GM23338 (cell line): ENCODE measurements around the gene PRRC2A. TPM values are rescaled to one million over a fixed set of nuclear protein-coding genes. Genes with fewer than 3 reads are reported as not detected.
A peak's percentile ranks its signal among the peaks of the same experiment; 100 is the strongest.

ENCODE experiments used
- ATAC-seq: fragments of 200-7000 bp; cut with Tn5 transposase; 3 replicates; pipeline ENCODE4 v1.9.1; 2020
- DNase-seq: peaks from one replicate; pipeline ENCODE4 v3.0.0-alpha.2; 2015; ENCODE audit warnings: low spot score
- H2AFZ ChIP-seq: fragments of 200-600 bp; sonication (generic); 2 replicates; pipeline ENCODE4 v1.8.0; 2016; ENCODE audit warnings: antibody characterized with exemption, mild to moderate bottlenecking, moderate library complexity
- H3F3A ChIP-seq: fragments of 200-600 bp; sonication (generic); replicated peaks from 2 replicates; pipeline ENCODE4 v1.8.0; 2017; ENCODE audit warnings: antibody characterized with exemption, mixed run types, low read depth
- H3K27ac ChIP-seq: fragments of 200-600 bp; sonication (generic); 2 replicates; pipeline ENCODE4 v1.6.1; 2016; ENCODE audit warnings: low read depth
- H3K27me3 ChIP-seq: fragments of 200-600 bp; sonication (generic); 2 replicates; pipeline ENCODE4 v1.8.0; 2016; ENCODE audit warnings: mild to moderate bottlenecking, mixed run types, moderate library complexity; ENCODE audit not compliant: insufficient read depth
- H3K36me3 ChIP-seq: fragments of 200-600 bp; sonication (generic); 2 replicates; pipeline ENCODE4 v1.8.0; 2016; ENCODE audit warnings: mild to moderate bottlenecking; ENCODE audit not compliant: insufficient read depth
- H3K4me1 ChIP-seq: fragments of 200-600 bp; sonication (generic); 2 replicates; pipeline ENCODE4 v1.8.0; 2016; ENCODE audit warnings: mild to moderate bottlenecking, moderate library complexity; ENCODE audit not compliant: insufficient read depth
- H3K4me2 ChIP-seq: fragments of 200-600 bp; sonication (generic); 2 replicates; pipeline ENCODE4 v1.7.1; 2017; ENCODE audit warnings: mixed run types
- H3K4me3 ChIP-seq: fragments of 200-600 bp; sonication (generic); 2 replicates; pipeline ENCODE4 v1.6.1; 2016; ENCODE audit warnings: mixed run types
- H3K79me2 ChIP-seq: fragments of 200-600 bp; sonication (generic); replicated peaks from 2 replicates; pipeline ENCODE4 v1.8.0; 2017; ENCODE audit warnings: mild to moderate bottlenecking; ENCODE audit not compliant: insufficient read depth
- H3K9me2 ChIP-seq: fragments of 200-600 bp; sonication (generic); 2 replicates; pipeline ENCODE4 v1.8.0; 2017; ENCODE audit not compliant: insufficient read depth
- H4K20me1 ChIP-seq: fragments of 200-600 bp; sonication (generic); replicated peaks from 2 replicates; pipeline ENCODE4 v1.8.0; 2017; ENCODE audit warnings: mild to moderate bottlenecking; ENCODE audit not compliant: insufficient read depth
- H3K27ac Mint-ChIP-seq: 2 replicates; pipeline ENCODE4 v1.8.0; 2020; ENCODE audit warnings: inconsistent platforms, mild to moderate bottlenecking, moderate library complexity, mixed read lengths
- H3K27me3 Mint-ChIP-seq: 3 replicates; pipeline ENCODE4 v1.8.0; 2022; ENCODE audit warnings: low read depth, mild to moderate bottlenecking, moderate library complexity, mixed read lengths, inconsistent platforms; ENCODE audit not compliant: insufficient read depth, poor library complexity
- H3K36me3 Mint-ChIP-seq: 3 replicates; pipeline ENCODE4 v1.8.0; 2021; ENCODE audit warnings: low read depth, mild to moderate bottlenecking, inconsistent platforms, moderate library complexity, mixed read lengths
- H3K4me1 Mint-ChIP-seq: 3 replicates; pipeline ENCODE4 v1.8.0; 2020; ENCODE audit warnings: mild to moderate bottlenecking, inconsistent platforms, mixed read lengths
- H3K4me3 Mint-ChIP-seq: 3 replicates; pipeline ENCODE4 v1.8.0; 2021; ENCODE audit warnings: moderate library complexity, mild to moderate bottlenecking, inconsistent platforms, mixed read lengths
- H3K9me3 Mint-ChIP-seq: 3 replicates; pipeline ENCODE4 v1.8.0; 2020; ENCODE audit warnings: moderate library complexity, mild to moderate bottlenecking, inconsistent platforms, mixed read lengths
- CTCF ChIP-seq, 2 experiments: fragments of 200-600 bp in 1 of 2; sonication (generic) in 1 of 2; conservative IDR thresholded peaks; 2 replicates each; pipeline versions ENCODE4 v1.5.1 to v1.6.1; 2016 to 2017; ENCODE audit warnings: antibody characterized with exemption in 2 of 2, low read depth in 2 of 2, mild to moderate bottlenecking in 2 of 2, moderate library complexity in 1 of 2
- EZH2phosphoT487 ChIP-seq: fragments of 200-600 bp; sonication (generic); IDR thresholded peaks from one replicate; pipeline ENCODE4 v1.8.1; 2018; ENCODE audit warnings: antibody characterized with exemption; ENCODE audit not compliant: unreplicated experiment
- JUNB ChIP-seq: IDR thresholded peaks from one replicate; pipeline ENCODE4 v1.6.1; 2016; ENCODE audit warnings: antibody characterized with exemption; ENCODE audit not compliant: unreplicated experiment
- POLR2AphosphoS5 ChIP-seq: IDR thresholded peaks from 2 replicates; pipeline ENCODE4 v1.6.1; 2016; ENCODE audit warnings: antibody characterized with exemption, low read depth
- STAT1 ChIP-seq: IDR thresholded peaks from one replicate; pipeline ENCODE4 v1.6.1; 2016; ENCODE audit warnings: antibody characterized with exemption; ENCODE audit not compliant: unreplicated experiment
- ZNF114 ChIP-seq: fragments of 250-450 bp; sonication (Bioruptor Pico); IDR thresholded peaks from 2 replicates; pipeline ENCODE4 v1.5.0; 2020; ENCODE audit warnings: mild to moderate bottlenecking, moderate library complexity
- ZNF462 ChIP-seq: fragments of 250-450 bp; sonication (Bioruptor Pico); IDR thresholded peaks from 2 replicates; pipeline ENCODE4 v1.5.0; 2020; ENCODE audit warnings: mild to moderate bottlenecking, moderate library complexity
- polyA plus RNA-seq: library from polyadenylated mRNA; unstranded; fragments of >200 nt; fragmentation: Nextera tagmentation; extraction: Ambion mirVana; gene quantifications from 2 replicates; pipeline ENCODE4 v1.2.1, GENCODE V29; 2016
- total RNA-seq: library from RNA; depleted of rRNA; stranded (reverse); fragments of >200 nt; shearing (Covaris generic); gene quantifications from 2 replicates; pipeline ENCODE4 v1.2.3, GENCODE V29; 2014

PRRC2A gene
- total and polyA plus RNA-seq, 2 experiments from 2014 or later = 213 to 273 TPM

GRCh38 chr6:31585491-31585890 is 35.0 kb upstream of the PRRC2A start:
- peak; percentile 22 for ATAC-seq
- Histone ChIP-seq H3F3A (no peaks in the 10 kb centered on the region), H4K20me1 (no peaks in the 10 kb centered on the region), H3K36me3 (no peaks in the 10 kb centered on the region), H3K4me1 (peaks cover 4% of the 10 kb centered on the region; the same call in 1 of the 2 replicates), H3K4me3 (no peak overlapping the region), H3K9me2 (no peaks in the 10 kb centered on the region), H3K27me3 (peaks cover 13% of the 10 kb centered on the region), H3K27ac (no peak overlapping the region), H3K4me2 (no peak overlapping the region), H3K79me2 (no peaks in the 10 kb centered on the region), H2AFZ (no peak overlapping the region)
- H3K27ac Mint-ChIP-seq = no peak overlapping the region
- peak; percentile 81 for DNase-seq
- TF ChIP-seq CTCF (conservative IDR thresholded peaks at IDR 0.05; ENCODE audit: low read depth in 2 of 2) (peak; percentile 75 to 81), EZH2phosphoT487 (no peak)
- no peak overlapping the region; the same call in 2 of the 3 replicates for H3K4me3 Mint-ChIP-seq
- H3K27me3 Mint-ChIP-seq = peaks cover 28% of the 10 kb centered on the region
- H3K36me3 Mint-ChIP-seq = no peaks in the 10 kb centered on the region; the same call in 2 of the 3 replicates
- H3K9me3 Mint-ChIP-seq = peaks cover 3% of the 10 kb centered on the region; the same call in 1 of the 3 replicates
- peaks cover 22% of the 10 kb centered on the region for H3K4me1 Mint-ChIP-seq

DNA sequence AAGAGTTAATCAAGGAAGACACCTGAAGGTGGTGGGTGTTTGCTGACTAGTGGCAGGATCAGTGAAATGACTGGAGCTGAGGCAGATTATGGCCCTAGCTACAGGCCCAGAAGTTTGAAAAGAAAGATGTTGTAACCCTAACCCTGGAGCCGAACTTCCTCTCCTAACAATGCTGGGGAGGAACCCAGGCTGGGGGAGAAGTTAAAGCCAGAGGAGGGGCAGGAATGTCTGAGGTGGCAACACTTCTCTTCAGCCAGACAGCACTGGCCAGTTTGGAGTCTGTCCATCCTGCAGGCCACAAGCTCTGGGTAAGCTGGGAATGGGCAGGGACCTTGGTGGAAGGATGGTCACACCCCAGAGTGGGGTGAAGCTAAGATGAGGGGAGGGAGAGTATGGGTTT is 34.5 kb upstream of the PRRC2A start, which contains the start of gene LST1:
Gene LST1, plus strand, starts transcription at position 270 of the 400 bp plus-strand sequence. CDS start 1,023 bp downstream, outside the sequence.
- ATAC-seq = no peak
- Histone ChIP-seq H3K9me2 (no peaks in the 10 kb centered on the region), H3K27me3 (peaks cover 11% of the 10 kb centered on the region)
- no peak for TF ChIP-seq STAT1
- no peak for TF ChIP-seq ZNF114 (CRISPR knock-in tag)
- no peak for TF ChIP-seq CTCF (conservative IDR thresholded peaks at IDR 0.05; ENCODE audit: low read depth in 2 of 2)
- no peak for TF ChIP-seq POLR2AphosphoS5
- no peak for TF ChIP-seq JUNB
- TF ChIP-seq ZNF462 (CRISPR knock-in tag) = no peak

More for the DNA sequence above, 34.5 kb upstream of the PRRC2A start, which contains the start of gene LST1:
- Mint-ChIP-seq H3K27me3 (peaks cover 26% of the 10 kb centered on the region), H3K27ac (no peak within 1 kb of the TSS), H3K9me3 (peaks cover 3% of the 10 kb centered on the region; the same call in 1 of the 3 replicates), H3K36me3 (no peaks in the 10 kb centered on the region; the same call in 2 of the 3 replicates), H3K4me3 (no peak within 1 kb of the TSS; the same call in 2 of the 3 replicates), H3K4me1 (peaks cover 20% of the 10 kb centered on the region)
- Histone ChIP-seq H4K20me1 (no peaks in the 10 kb centered on the region), H3K4me3 (no peak within 1 kb of the TSS), H3K4me1 (peaks cover 4% of the 10 kb centered on the region; the same call in 1 of the 2 replicates), H3F3A (no peaks in the 10 kb centered on the region), H3K36me3 (no peaks in the 10 kb centered on the region), H3K79me2 (no peaks in the 10 kb centered on the region), H2AFZ (no peak within 1 kb of the TSS), H3K4me2 (no peak within 1 kb of the TSS), H3K27ac (no peak within 1 kb of the TSS)
- DNase-seq = no peak
